ENCODE results near the gene USP22.
"Not testable (repeated sequence)": the region's sequence is repeated elsewhere in the genome, so short reads cannot be mapped to it uniquely, and the experiment has no call there.

The USP22 gene

DNA sequence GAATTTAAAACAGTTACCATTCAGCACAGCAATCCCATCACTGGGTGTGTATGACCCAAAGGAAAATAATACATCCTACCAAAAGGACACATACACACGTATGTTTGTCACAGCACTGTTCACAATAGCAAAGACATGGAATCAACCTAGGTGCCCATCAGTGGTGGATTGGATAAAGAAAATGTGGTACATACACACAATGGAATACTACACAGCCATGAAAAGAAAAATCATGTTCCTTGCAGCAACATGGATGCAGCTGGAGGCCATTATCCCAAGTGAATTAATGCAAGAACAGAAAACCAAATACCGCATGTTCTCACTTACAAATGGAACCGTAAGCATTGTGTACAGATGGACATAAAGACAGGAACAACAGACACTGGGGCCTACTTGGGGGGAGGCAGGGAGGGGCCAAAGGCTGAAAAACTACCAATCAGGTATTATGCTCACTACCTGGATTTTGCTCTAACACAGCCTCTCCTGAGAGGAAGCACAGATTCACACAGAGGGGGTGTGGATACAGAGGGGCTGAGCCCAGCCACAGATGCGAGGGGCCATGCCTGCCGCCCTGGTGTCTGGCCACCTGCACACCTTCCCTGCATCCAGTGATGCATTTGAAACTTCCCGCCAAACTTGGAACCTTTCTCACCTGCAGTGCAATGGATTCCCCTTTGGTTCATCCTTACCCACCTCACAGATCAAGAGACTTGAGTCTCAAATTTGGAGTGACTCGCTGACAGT is 55.9 kb downstream of the USP22 start:
- DNase-seq = no peak

- DNase-seq = no peak
Measured at GRCh38 chr17:20983359-20983637, 59.5 kb downstream of the USP22 start.

DNA sequence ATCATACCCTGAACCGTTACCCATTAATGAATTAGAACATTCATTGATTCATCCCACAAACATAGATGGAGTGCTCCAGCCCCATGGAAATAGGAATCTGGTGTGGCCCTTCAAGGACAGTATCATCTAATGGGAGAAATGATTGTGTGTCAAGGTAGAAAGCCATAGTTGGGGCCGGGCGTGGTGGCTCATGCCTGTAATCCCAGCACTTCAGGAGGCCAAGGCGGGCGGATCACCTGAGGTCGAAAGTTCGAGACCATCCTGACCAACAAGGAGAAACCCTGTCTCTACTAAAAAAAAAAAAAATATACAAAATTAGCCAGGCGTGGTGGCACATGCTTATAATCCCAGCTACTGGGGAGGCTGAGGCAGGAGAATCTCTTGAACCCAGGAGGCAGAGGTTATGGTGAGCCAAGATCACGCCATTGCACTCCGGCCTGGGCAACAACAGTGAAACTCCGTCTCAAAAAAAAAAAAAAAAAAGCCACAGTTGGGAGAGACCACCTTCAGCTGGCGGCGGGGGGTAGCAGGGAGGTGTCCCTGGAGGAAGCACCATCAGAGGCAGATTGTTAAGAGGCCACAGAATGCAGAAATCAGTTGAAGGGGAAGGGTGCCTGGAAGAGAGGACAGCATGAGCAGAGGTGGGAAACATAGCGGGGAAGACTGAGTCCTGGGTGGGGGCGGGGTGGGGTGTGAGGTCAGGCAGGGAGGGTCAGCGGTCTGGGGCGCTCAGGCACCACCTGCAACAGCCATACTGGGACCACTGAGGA is 60.0 kb downstream of the USP22 start:
- DNase-seq = no peak

GRCh38 chr17:20981046-20981920 is 61.5 kb downstream of the USP22 start:
- DNase-seq = no peak

GRCh38 chr17:20979792-20980083 is 63.1 kb downstream of the USP22 start:
- DNase-seq = no peak

- DNase-seq = not testable (repeated sequence)
Measured at GRCh38 chr17:20979007-20979791, 63.6 kb downstream of the USP22 start.

DNA sequence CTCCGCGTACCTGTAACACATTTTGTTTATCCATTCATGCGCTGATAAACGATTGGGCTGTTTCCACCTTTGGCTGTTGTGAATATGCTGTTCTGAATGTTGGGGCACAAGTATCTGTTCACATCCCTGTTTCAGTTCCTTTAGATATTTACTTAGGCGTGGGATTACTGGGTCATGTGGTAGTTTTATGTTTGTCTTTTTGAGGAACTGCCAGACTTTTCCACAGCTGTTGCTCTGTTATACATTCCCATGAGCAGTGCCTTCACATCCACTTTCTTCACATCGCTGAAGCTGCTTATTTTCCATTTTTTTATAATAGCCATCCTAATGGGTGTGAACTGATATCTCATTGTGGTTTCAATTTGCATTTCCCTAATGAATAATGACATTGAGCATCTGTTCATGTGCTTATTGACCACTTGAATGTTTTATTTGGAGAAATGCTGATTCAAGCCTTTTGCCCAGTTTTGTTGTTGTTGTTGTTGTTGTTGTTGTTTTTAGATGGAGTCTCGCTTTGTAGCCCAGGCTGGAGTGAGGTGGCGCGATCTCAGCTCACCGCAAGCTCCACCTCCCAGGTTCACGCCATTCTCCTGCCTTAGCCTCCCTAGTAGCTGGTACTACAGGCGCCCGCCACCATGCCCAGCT is 65.1 kb downstream of the USP22 start:
- not testable (repeated sequence) for DNase-seq

- no peak for DNase-seq
Measured at GRCh38 chr17:20975566-20975965, 67.2 kb downstream of the USP22 start.

GRCh38 chr17:20970329-20970728 is 72.5 kb downstream of the USP22 start:
- DNase-seq = no peak

DNA sequence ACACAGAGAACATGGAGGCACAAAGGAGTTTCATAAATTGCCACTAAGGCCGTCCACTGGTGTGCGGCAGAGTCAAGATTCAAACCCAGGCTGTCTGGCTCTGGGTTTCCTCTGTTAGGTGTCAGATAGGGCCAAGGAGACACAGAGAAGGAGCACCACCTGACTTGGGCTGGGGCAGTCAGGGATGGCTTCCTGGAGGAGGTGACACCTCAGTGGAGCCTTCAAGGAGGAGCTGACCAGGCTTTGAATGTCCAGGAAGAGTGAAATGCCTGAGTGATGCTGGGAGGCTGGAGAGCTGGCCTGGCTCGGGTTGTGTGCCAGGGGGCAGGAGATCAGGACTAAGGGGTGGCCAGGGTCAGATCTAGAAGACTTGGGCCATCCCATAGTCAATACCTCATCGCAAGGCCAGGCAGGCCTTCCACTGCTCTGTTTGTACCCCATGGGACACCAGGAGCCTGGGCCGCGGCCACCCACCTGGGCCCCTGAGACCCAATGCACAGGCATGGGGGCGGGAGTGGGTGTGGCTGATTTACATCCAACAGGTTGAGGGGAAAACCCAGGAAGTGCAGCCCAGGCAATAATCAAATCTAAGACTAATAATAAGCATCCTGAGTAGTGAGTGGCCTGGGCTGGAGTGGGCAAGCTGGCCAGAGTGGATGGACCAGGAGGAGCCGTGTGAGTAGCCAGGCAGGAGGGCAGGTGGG is 73.7 kb downstream of the USP22 start:
- DNase-seq = no peak

GRCh38 chr17:20967776-20968175 is 75.0 kb downstream of the USP22 start:
- DNase-seq = no peak

GRCh38 chr17:20966870-20967269 is 75.9 kb downstream of the USP22 start:
- DNase-seq = no peak

- DNase-seq = no peak
Measured at GRCh38 chr17:20965492-20965891, 77.3 kb downstream of the USP22 start.

- no peak for DNase-seq
Measured at GRCh38 chr17:20961586-20961985, 81.2 kb downstream of the USP22 start.

DNA sequence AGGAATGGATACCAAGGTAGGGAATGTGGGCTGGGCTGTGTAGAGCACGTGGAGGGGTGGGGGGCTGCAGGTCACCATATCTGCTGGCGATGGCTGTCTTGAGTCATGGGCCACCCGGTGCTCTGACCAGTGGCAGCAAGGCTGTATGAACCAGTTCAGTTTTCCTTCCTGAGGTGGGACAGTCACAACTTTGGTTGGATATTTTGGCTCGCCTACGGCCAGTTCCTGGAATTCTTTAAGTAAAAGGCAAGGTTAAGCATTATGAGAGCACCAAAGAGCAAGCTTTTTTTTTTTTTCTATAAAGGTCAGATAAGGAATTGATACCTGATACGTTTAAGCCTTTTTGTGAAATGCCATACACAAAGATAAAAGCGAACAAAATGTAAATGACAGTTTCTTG is 81.9 kb downstream of the USP22 start:
- no peak for DNase-seq

DNA sequence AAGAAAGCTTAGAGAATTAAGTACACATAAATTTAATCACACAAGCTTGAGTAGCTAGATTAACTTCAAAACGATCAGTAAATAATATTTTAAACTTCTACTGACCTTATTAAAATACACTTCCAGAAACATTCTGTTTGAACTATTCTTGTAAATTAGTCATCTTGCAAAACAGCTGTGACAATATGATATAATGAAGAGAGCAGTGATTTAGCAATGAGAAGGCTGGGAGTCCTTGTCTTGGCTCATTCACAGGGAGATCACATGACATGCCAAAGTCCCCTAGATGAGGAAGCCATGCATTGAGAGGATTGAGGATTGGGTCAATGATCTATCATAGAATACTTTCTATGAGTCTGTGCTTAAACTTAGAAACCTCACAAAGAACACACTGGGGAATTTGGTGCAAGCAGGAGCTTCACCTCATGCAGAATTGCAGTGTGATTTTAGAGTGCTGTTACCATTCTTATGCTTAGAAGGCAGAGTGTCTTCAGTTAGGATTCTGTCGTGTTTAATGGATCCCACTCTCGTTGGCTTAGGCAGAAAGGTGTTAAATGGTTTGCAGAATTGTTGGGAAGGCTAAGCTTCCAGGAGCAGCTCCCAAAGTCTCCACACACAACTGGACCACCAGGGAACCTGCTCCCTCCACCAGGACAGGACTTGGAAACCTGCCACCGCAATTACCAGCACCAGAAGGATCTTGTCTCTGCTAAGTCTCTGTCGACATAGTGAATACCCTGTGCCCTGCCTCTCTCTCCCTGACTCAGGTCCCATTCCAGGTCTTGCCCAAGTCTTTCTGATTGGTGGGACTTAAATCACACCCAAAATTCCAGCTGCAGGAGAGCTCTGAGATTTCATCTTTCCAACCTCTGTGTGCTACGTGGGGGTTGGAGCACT is 87.1 kb downstream of the USP22 start:
- DNase-seq = no peak

GRCh38 chr17:20954794-20955193 is 88.0 kb downstream of the USP22 start:
- DNase-seq = no peak

DNA sequence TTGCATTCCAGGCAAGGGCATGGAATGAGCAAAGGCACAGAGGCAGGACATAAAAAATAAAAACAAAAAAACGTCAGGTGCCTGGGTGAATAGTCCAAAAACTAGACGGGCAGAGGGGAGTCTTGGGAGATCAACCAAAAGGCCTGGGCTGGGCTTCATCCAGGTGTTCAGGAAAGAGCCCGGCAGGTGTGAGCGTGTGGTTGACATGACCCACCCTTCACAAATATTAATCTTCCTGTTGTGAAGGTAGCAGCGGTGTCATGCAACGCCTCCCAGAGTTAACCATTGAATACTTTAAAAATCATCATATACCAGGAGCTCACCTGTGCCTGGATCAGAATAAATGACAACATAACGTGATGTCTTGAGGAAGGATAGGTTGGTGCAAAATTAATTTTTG is 90.6 kb downstream of the USP22 start:
- no peak for DNase-seq
